Body of pancreas (tissue), 4 donors: ENCODE results near the gene TMEM131L. TPM values are rescaled to one million over a fixed set of nuclear protein-coding genes. Genes with fewer than 3 reads are reported as not detected.
A peak's percentile ranks its signal among the peaks of the same experiment; 100 is the strongest.

Experiments used
- ATAC-seq: fragments of 150-250 bp; one replicate; pipeline ENCODE4 v1.9.1; 2016
- DNase-seq, 4 donors: peaks; one replicate each; pipeline ENCODE4 v3.0.0-alpha.2; 2019
- H3K27ac ChIP-seq, 4 donors: fragments of 200-600 bp; sonication (generic); 1 replicate in 3 of 4; 2 replicates in 1 of 4; pipeline versions ENCODE4 v1.5.1 to v1.6.1; 2016 to 2019; ENCODE audit warnings: mild to moderate bottlenecking in 1 of 4, mixed read lengths in 1 of 4, moderate library complexity in 1 of 4
- H3K27me3 ChIP-seq, 2 donors: fragments of 200-600 bp; sonication (generic); one replicate each; pipeline ENCODE4 v1.6.0; 2016; ENCODE audit warnings: mild to moderate bottlenecking in 1 of 2
- H3K36me3 ChIP-seq, 2 donors: fragments of 200-600 bp; sonication (generic); replicated peaks in 1 of 2; 2 replicates each; pipeline ENCODE4 v1.5.1; 2016; ENCODE audit warnings: low read depth in 2 of 2; ENCODE audit not compliant: insufficient read depth in 1 of 2
- H3K4me1 ChIP-seq: fragments of 200-600 bp; sonication (generic); one replicate; pipeline ENCODE4 v1.6.0; 2016
- H3K4me3 ChIP-seq, 2 donors: fragments of 200-600 bp; sonication (generic); 1 replicate in 1 of 2; 2 replicates in 1 of 2; pipeline ENCODE4 v1.5.1; 2016 to 2019
- H3K9me3 ChIP-seq, 3 donors: fragments of 200-600 bp; sonication (generic); 1 replicate in 2 of 3; 2 replicates in 1 of 3; pipeline ENCODE4 v1.5.1; 2016
- POLR2A ChIP-seq, 3 donors: fragments of 450-650 bp; IDR thresholded peaks; one replicate each; pipeline ENCODE4 v1.6.1; 2016; ENCODE audit warnings: antibody characterized with exemption in 3 of 3, mild to moderate bottlenecking in 2 of 3
- WGBS, 2 donors: methylation state at CpG; one replicate each; pipeline ENCODE4 v1.1.5; 2017; 5-methylcytosine and 5-hydroxymethylcytosine counted together
- intact Hi-C: fragments of 100-400 bp; cut with DNase I; formaldehyde crosslinking; loops from one replicate; pipeline ENCODE4 v1.15.1; 2023
- total RNA-seq, 2 donors: library from RNA; depleted of rRNA; stranded (reverse); fragments of >200 nt; gene quantifications; one replicate each; pipeline ENCODE4 v1.1.0, GENCODE V29; 2016
- TF ChIP-seq, protein P1 (sequence below), 7 experiments: fragments of 450-650 bp in 4 of 7; fragments of 200-600 bp in 3 of 7; sonication (generic) in 3 of 7; IDR thresholded peaks; one replicate each; pipeline ENCODE4 v1.5.1; 2016 to 2019; ENCODE audit warnings: antibody characterized with exemption in 7 of 7

The TMEM131L gene
- total RNA-seq, 2 donors from 2014 or later = 47.1 to 63.6 TPM

DNA sequence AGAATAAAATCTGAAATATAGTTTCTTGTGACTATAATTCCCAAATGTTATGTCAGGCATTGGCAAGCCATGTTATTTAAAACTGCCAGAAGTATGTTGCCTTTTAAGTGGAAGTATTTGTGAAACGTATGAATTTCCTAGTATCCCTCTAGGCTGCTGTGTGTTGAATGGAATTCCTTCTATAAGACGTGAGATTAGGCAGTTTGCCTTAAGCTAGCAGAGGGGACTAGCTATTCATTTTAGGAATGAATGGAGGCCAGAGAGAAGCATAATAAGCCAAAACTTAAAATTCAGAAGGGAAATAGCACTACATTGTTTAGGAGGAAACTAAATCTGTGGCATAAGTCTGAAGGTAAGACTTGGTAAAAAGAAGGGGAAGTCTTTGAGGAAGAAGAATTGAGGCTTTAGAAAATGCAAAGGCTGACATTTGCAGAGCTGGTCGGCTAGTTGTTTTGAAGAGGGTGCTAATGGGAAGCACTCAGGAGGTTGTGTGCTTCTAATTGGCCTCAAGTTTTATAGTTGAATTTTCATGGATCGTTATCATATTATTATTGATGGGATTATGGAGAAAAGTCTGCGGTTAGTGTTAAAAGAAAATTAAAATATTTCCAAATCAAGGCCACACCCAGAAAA lies 57.1 kb downstream of the TMEM131L start:
- H3K9me3 ChIP-seq = no peaks in the 10 kb centered on the region
- no peak for ATAC-seq
- H3K4me3 ChIP-seq = no peak overlapping the region
- peak overlapping the region in 3 of 4 donors; percentile 38 to 75 (median 74) for H3K27ac ChIP-seq
- intact Hi-C loops = no loop called here
- no peak for TF ChIP-seq POLR2A (IDR thresholded peaks at IDR 0.05)
- TF ChIP-seq, protein P1, sequence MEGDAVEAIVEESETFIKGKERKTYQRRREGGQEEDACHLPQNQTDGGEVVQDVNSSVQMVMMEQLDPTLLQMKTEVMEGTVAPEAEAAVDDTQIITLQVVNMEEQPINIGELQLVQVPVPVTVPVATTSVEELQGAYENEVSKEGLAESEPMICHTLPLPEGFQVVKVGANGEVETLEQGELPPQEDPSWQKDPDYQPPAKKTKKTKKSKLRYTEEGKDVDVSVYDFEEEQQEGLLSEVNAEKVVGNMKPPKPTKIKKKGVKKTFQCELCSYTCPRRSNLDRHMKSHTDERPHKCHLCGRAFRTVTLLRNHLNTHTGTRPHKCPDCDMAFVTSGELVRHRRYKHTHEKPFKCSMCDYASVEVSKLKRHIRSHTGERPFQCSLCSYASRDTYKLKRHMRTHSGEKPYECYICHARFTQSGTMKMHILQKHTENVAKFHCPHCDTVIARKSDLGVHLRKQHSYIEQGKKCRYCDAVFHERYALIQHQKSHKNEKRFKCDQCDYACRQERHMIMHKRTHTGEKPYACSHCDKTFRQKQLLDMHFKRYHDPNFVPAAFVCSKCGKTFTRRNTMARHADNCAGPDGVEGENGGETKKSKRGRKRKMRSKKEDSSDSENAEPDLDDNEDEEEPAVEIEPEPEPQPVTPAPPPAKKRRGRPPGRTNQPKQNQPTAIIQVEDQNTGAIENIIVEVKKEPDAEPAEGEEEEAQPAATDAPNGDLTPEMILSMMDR (IDR thresholded peaks at IDR 0.05) = no peak
- no peaks in the 10 kb centered on the region for H3K27me3 ChIP-seq
- no peak for DNase-seq
- H3K36me3 ChIP-seq = no peaks in the 10 kb centered on the region
- WGBS, 2 donors = 74% methylated on average over 5 of the region's 5 CpGs
- peaks cover 95% of the 10 kb centered on the region for H3K4me1 ChIP-seq

GRCh38 chr4:153523941-153524386 lies 57.8 kb downstream of the TMEM131L start:
- peaks cover 95% of the 10 kb centered on the region for H3K4me1 ChIP-seq
- intact Hi-C loops = no loop called here

DNA sequence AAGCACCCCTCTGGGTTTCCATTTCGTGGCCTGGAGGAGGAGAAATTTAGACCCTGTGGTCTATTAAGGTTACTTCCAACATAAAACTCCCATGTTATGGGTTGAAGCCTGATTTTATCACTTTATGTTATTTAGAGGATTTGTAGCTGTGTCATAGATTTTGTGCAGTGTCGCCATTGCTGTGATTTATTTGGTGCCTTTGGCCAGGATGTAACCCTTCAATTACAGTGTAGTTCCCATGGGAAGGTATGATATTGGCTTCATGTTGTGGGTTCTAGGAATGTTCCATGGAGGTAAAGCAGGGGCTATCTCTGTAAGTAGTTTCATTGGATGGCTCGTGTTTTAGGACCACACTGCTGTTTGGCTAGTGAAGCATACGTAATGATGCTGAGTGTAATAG lies 58.5 kb downstream of the TMEM131L start:
- peak overlapping the region; percentile 9 to 75 (median 56) for H3K27ac ChIP-seq
- ATAC-seq (no peak), DNase-seq (no peak)
- no peaks in the 10 kb centered on the region for H3K27me3 ChIP-seq
- H3K36me3 ChIP-seq = no peaks in the 10 kb centered on the region
- no peaks in the 10 kb centered on the region for H3K9me3 ChIP-seq
- H3K4me3 ChIP-seq = no peak overlapping the region
- H3K4me1 ChIP-seq = peaks cover 93% of the 10 kb centered on the region
- no peak for TF ChIP-seq POLR2A (IDR thresholded peaks at IDR 0.05)
- TF ChIP-seq, protein P1 (IDR thresholded peaks at IDR 0.05) = no peak
- WGBS, 2 donors = 73 to 80% methylated on average over 4 of the region's 4 CpGs
- intact Hi-C loops = no loop called here

More at GRCh38 chr4:153523941-153524386, 57.8 kb downstream of the TMEM131L start:
- Histone ChIP-seq H3K27ac (peak overlapping the region; percentile 9 to 75 (median 56)), H3K9me3 (no peaks in the 10 kb centered on the region), H3K4me3 (no peak overlapping the region), H3K27me3 (no peaks in the 10 kb centered on the region), H3K36me3 (no peaks in the 10 kb centered on the region)
- 24 to 27% methylated on average over 4 of the region's 4 CpGs for WGBS, 2 donors
- DNase-seq (peak; percentile 37 to 57 (median 56)), ATAC-seq (peak; percentile 72)
- TF ChIP-seq POLR2A (IDR thresholded peaks at IDR 0.05) = no peak
- TF ChIP-seq, protein P1 (IDR thresholded peaks at IDR 0.05) = no peak

DNA sequence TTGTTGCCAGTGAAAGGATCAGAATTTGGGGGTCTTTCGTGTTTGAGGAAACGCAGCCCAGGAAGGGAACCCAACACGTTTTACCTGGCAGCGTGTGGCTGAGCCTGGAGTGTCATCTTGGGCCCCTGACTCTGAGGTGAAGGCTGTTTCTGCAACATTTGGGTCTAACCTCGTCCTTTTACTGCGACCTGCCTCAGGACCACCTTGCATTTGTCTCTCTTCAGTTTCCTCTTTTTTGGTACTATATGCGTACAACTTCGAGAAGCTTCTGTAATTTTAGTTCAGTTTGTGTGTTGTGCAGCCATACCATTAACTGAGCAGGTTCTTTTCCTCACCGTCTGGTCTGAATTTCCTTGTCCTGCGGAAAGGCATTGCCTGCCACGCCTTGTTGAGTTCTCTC lies 61.5 kb downstream of the TMEM131L start:
- Histone ChIP-seq H3K27ac (no peak overlapping the region), H3K36me3 (no peaks in the 10 kb centered on the region), H3K27me3 (no peaks in the 10 kb centered on the region), H3K9me3 (no peaks in the 10 kb centered on the region), H3K4me3 (no peak overlapping the region), H3K4me1 (peaks cover 93% of the 10 kb centered on the region)
- intact Hi-C loops = no loop called here
- DNase-seq (no peak), ATAC-seq (no peak)
- 93 to 95% methylated on average over 11 of the region's 11 CpGs for WGBS, 2 donors
- TF ChIP-seq, protein P1 (IDR thresholded peaks at IDR 0.05) = no peak
- TF ChIP-seq POLR2A (IDR thresholded peaks at IDR 0.05) = no peak
